PC-9 (cell line): ENCODE measurements around the gene MAPKAPK2. TPM values are rescaled to one million over a fixed set of nuclear protein-coding genes. Genes with fewer than 3 reads are reported as not detected.

Experiments used
- BruUV-seq: library from RNA; stranded (reverse); fragments of 400-500 nt; replicated peaks from 2 replicates; lab custom pipeline; 2021; lab: Mats Ljungman, UMichigan
- CTCF ChIA-PET: fragments of 300-600 bp; sonication (Branson Sonifier 250); formaldehyde crosslinking; loops from one replicate; lab custom pipeline; 2022; ENCODE audit warnings: antibody characterized with exemption; lab: Charles Lee
- POLR2A ChIA-PET: fragments of 300-600 bp; sonication (Branson Sonifier 250); formaldehyde crosslinking; loops from one replicate; lab custom pipeline; 2022; ENCODE audit warnings: antibody characterized with exemption; ENCODE audit not compliant: unreplicated experiment; lab: Charles Lee
- DNase-seq, 2 experiments: peaks; one replicate each; pipeline versions ENCODE4 v3.0.0 to v3.0.0-alpha.2; 2015 to 2022; ENCODE audit warnings: mixed read lengths in 1 of 2
- H2AFZ ChIP-seq: fragments of 200-600 bp; sonication (generic); 2 replicates; pipeline ENCODE4 v1.8.1; 2017; ENCODE audit warnings: antibody characterized with exemption
- H3F3A ChIP-seq: fragments of 200-600 bp; sonication (generic); 2 replicates; pipeline ENCODE4 v1.8.1; 2017; ENCODE audit warnings: antibody characterized with exemption, mild to moderate bottlenecking, low read depth; ENCODE audit not compliant: insufficient read depth
- H3K27ac ChIP-seq: fragments of 200-600 bp; sonication (generic); 2 replicates; pipeline ENCODE4 v1.6.1; 2016; ENCODE audit warnings: mixed run types
- H3K27me3 ChIP-seq: fragments of 200-600 bp; sonication (generic); 2 replicates; pipeline ENCODE4 v1.6.1; 2016; ENCODE audit warnings: low read depth, mixed run types; ENCODE audit not compliant: insufficient read depth
- H3K36me3 ChIP-seq: fragments of 200-600 bp; sonication (generic); 2 replicates; pipeline ENCODE4 v1.6.1; 2016; ENCODE audit warnings: low read depth, mixed run types
- H3K4me1 ChIP-seq: fragments of 200-600 bp; sonication (generic); replicated peaks from 2 replicates; pipeline ENCODE4 v1.6.1; 2016; ENCODE audit warnings: mixed run types; ENCODE audit not compliant: insufficient read depth
- H3K4me2 ChIP-seq: fragments of 200-600 bp; sonication (generic); 2 replicates; pipeline ENCODE4 v1.6.1; 2017; ENCODE audit warnings: mixed run types
- H3K4me3 ChIP-seq: fragments of 200-600 bp; sonication (generic); 2 replicates; pipeline ENCODE4 v1.6.1; 2016; ENCODE audit warnings: mixed run types
- H3K79me2 ChIP-seq: fragments of 200-600 bp; sonication (generic); 2 replicates; pipeline ENCODE4 v1.6.1; 2017; ENCODE audit warnings: low read depth, mixed run types
- H3K9me2 ChIP-seq: fragments of 200-600 bp; sonication (generic); 2 replicates; pipeline ENCODE4 v1.8.1; 2017; ENCODE audit warnings: mild to moderate bottlenecking; ENCODE audit not compliant: insufficient read depth
- H3K9me3 ChIP-seq: fragments of 200-600 bp; sonication (generic); 2 replicates; pipeline ENCODE4 v1.8.1; 2016; ENCODE audit warnings: low read depth; ENCODE audit not compliant: insufficient read depth
- H4K20me1 ChIP-seq: fragments of 200-600 bp; sonication (generic); 2 replicates; pipeline ENCODE4 v1.8.1; 2017; ENCODE audit not compliant: insufficient read depth
- CTCF ChIP-seq: fragments of 200-600 bp; sonication (generic); conservative IDR thresholded peaks from 2 replicates; pipeline ENCODE4 v1.6.1; 2017; ENCODE audit warnings: mixed run types, antibody characterized with exemption, mild to moderate bottlenecking, moderate library complexity
- EZH2 ChIP-seq: fragments of 200-600 bp; sonication (generic); IDR thresholded peaks from 2 replicates; pipeline ENCODE4 v1.8.0; 2017; ENCODE audit warnings: antibody characterized with exemption, low read depth
- intact Hi-C: fragments of 100-400 bp; cut with micrococcal nuclease; formaldehyde crosslinking; loops from one replicate; pipeline ENCODE4 v1.10.0; 2022; ENCODE audit not compliant: unreplicated experiment
- total RNA-seq: library from RNA; stranded (reverse); gene quantifications from 2 replicates; pipeline ENCODE4 v1.2.3, GENCODE V29; 2021

The MAPKAPK2 gene
- total RNA-seq, 1 experiment from 2014 or later = 62.6 TPM

DNA sequence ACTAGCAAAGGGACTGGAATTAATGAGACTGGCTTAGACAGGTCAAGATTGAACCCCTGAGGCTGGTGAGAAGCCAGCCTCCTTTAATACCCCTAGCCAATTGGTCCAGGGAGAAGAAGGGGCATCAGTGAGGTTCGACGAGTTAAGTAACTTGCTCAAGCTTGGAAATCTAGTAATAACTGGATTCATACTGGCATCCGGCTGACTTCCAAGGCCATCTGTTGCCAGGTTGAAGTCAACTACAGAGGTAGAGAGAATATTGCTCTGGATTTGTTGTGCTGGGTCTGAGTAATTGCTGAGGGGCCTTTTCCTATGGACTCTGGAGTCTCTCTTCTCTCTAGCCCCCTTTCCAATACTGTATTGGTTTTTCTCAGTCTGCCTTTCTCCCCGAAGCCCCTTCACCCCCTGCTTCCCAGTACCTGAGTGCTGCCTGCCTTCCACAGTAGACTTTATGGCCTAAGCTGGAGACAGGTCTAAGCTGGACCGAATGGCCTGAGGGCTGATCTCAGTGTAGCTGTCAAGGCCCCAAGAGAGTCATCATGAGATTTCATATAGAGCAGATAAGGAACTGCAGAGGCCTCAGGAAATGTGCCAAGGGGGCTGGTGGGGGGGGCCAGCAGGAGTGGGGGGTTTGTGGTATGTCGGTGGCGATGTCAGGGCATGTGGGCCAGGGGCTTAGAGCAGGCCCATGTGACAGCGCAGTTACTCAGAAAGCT lies 43.4 kb downstream of the MAPKAPK2 start:
- no peak overlapping the region for H3K27ac ChIP-seq
- no peak for DNase-seq
- H3K4me1 ChIP-seq = peaks cover 29% of the 10 kb centered on the region
- ChIA-PET CTCF (interaction anchor here (0.6 kb wide), 1 partner anchor 124 kb away, joined by 5 read pairs; no protein-coding TSS in a partner anchor), POLR2A (no interaction called here)
- no peak overlapping the region for H2AFZ ChIP-seq
- no peak for TF ChIP-seq EZH2
- TF ChIP-seq CTCF = no peak
- peaks cover 29% of the 10 kb centered on the region for H4K20me1 ChIP-seq
- no peaks in the 10 kb centered on the region for H3K36me3 ChIP-seq
- H3K9me3 ChIP-seq = no peaks in the 10 kb centered on the region
- H3K27me3 ChIP-seq = no peaks in the 10 kb centered on the region
- no peak overlapping the region for H3K4me3 ChIP-seq
- H3K4me2 ChIP-seq = no peak overlapping the region
- BruUV-seq = no TSS peak
- H3F3A ChIP-seq = peaks cover 14% of the 10 kb centered on the region; the same call in 1 of the 2 replicates
- peaks cover 35% of the 10 kb centered on the region for H3K79me2 ChIP-seq
- no peaks in the 10 kb centered on the region for H3K9me2 ChIP-seq
- intact Hi-C loops = loop anchor here (2.0 to 5.0 kb wide), 4 partner anchors 91 to 349 kb away; partner anchors contain the start of gene DYRK3

DNA sequence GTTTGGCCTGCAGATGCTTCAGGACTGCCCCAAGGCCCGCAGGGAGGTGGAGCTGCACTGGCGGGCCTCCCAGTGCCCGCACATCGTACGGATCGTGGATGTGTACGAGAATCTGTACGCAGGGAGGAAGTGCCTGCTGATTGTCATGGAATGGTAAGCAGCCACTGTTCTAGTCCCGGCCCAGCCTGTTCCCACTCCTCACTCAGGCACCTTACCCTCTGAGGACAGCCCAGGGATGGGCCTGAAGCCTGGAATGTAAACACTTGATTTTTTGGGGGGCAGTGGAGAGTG lies 43.9 kb downstream of the MAPKAPK2 start:
- DNase-seq = no peak
- ChIA-PET POLR2A (no interaction called here), CTCF (interaction anchor here (0.6 kb wide), 1 partner anchor 124 kb away, joined by 5 read pairs; no protein-coding TSS in a partner anchor)

GRCh38 chr1:206729050-206729449 lies 44.3 kb downstream of the MAPKAPK2 start:
- BruUV-seq = no TSS peak
- ChIA-PET POLR2A (no interaction called here), CTCF (no interaction called here)
- Histone ChIP-seq H3K27me3 (no peaks in the 10 kb centered on the region), H3K79me2 (peaks cover 35% of the 10 kb centered on the region), H3K4me1 (peaks cover 20% of the 10 kb centered on the region), H3K4me2 (no peak overlapping the region), H3K9me2 (no peaks in the 10 kb centered on the region), H3K9me3 (no peaks in the 10 kb centered on the region), H2AFZ (no peak overlapping the region), H3K4me3 (no peak overlapping the region), H3F3A (peaks cover 6% of the 10 kb centered on the region; the same call in 1 of the 2 replicates), H3K36me3 (no peaks in the 10 kb centered on the region), H4K20me1 (peaks cover 29% of the 10 kb centered on the region), H3K27ac (no peak overlapping the region)
- intact Hi-C loops = loop anchor here (5.0 kb wide), 3 partner anchors 92 to 348 kb away; partner anchors contain the start of gene DYRK3
- no peak for DNase-seq
- no peak for TF ChIP-seq EZH2
- TF ChIP-seq CTCF = no peak

More for the DNA sequence above, 43.9 kb downstream of the MAPKAPK2 start:
- H3K9me2 ChIP-seq = no peaks in the 10 kb centered on the region
- intact Hi-C loops = loop anchor here (5.0 kb wide), 3 partner anchors 91 to 349 kb away; partner anchors contain the start of gene DYRK3
- no TSS peak for BruUV-seq
- TF ChIP-seq EZH2 = no peak
- no peak for TF ChIP-seq CTCF
- H3K36me3 ChIP-seq = no peaks in the 10 kb centered on the region
- no peaks in the 10 kb centered on the region for H3K9me3 ChIP-seq
- H3K79me2 ChIP-seq = peaks cover 35% of the 10 kb centered on the region
- peaks cover 29% of the 10 kb centered on the region for H4K20me1 ChIP-seq
- no peaks in the 10 kb centered on the region for H3K27me3 ChIP-seq
- peaks cover 24% of the 10 kb centered on the region for H3K4me1 ChIP-seq
- no peak overlapping the region for H3K4me2 ChIP-seq
- H3K27ac ChIP-seq = no peak overlapping the region
- no peak overlapping the region for H3K4me3 ChIP-seq
- H3F3A ChIP-seq = peaks cover 9% of the 10 kb centered on the region; the same call in 1 of the 2 replicates
- H2AFZ ChIP-seq = no peak overlapping the region
